ENCODE measurements around the gene LETM1. TPM values are rescaled to one million over a fixed set of nuclear protein-coding genes. Genes with fewer than 3 reads are reported as not detected.

The LETM1 gene
- total RNA-seq, 1 donor from 2014 or later = 45.0 TPM

GRCh38 chr4:1872870-1873269 is 16.9 kb upstream of the LETM1 start:
- DNase-seq (ENCODE audit: low spot score) = no peak

- no peak for DNase-seq (ENCODE audit: low spot score)
Measured at GRCh38 chr4:1871471-1872021, 15.6 kb upstream of the LETM1 start.

- DNase-seq (ENCODE audit: low spot score) = peak; percentile 91
Measured at GRCh38 chr4:1870578-1871443, 14.9 kb upstream of the LETM1 start, which contains the start of gene NSD2. Gene NSD2 (plus strand): TSS chr4:1871393. CDS start chr4:1900655, 29,262 bp downstream.

- DNase-seq (ENCODE audit: low spot score) = peak; percentile 84
Measured at GRCh38 chr4:1870328-1870577, 14.3 kb upstream of the LETM1 start.

- no peak for DNase-seq (ENCODE audit: low spot score)
Measured at GRCh38 chr4:1869530-1870327, 13.8 kb upstream of the LETM1 start.

GRCh38 chr4:1868912-1869311 is 13.0 kb upstream of the LETM1 start:
- no peak for DNase-seq (ENCODE audit: low spot score)

- DNase-seq (ENCODE audit: low spot score) = peak; percentile 56
Measured at GRCh38 chr4:1868293-1868692, 12.3 kb upstream of the LETM1 start.

- DNase-seq (ENCODE audit: low spot score) = no peak
Measured at GRCh38 chr4:1866189-1866661, 10.3 kb upstream of the LETM1 start.

- no peak for DNase-seq (ENCODE audit: low spot score)
Measured at GRCh38 chr4:1864076-1865008, 8.4 kb upstream of the LETM1 start.

- DNase-seq (ENCODE audit: low spot score) = no peak
Measured at GRCh38 chr4:1863297-1864033, 7.5 kb upstream of the LETM1 start.

GRCh38 chr4:1862961-1863296 is 7.0 kb upstream of the LETM1 start:
- no peak for DNase-seq (ENCODE audit: low spot score)

- DNase-seq (ENCODE audit: low spot score) = no peak
Measured at GRCh38 chr4:1862055-1862911, 6.3 kb upstream of the LETM1 start.

- no peak for DNase-seq (ENCODE audit: low spot score)
Measured at GRCh38 chr4:1859389-1859753, 3.4 kb upstream of the LETM1 start.

- DNase-seq (ENCODE audit: low spot score) = no peak
Measured at GRCh38 chr4:1857931-1858330, 2.0 kb upstream of the LETM1 start.

- no peak for DNase-seq (ENCODE audit: low spot score)
Measured at GRCh38 chr4:1856943-1857699, 1.2 kb upstream of the LETM1 start.

GRCh38 chr4:1855333-1856070 is 454 bp downstream of the LETM1 start:
- DNase-seq (ENCODE audit: low spot score) = no peak

GRCh38 chr4:1854752-1855151 is 1.2 kb downstream of the LETM1 start:
- no peak for DNase-seq (ENCODE audit: low spot score)

GRCh38 chr4:1852904-1853623 is 2.9 kb downstream of the LETM1 start:
- no peak for DNase-seq (ENCODE audit: low spot score)

Data from mucosa of gallbladder (tissue), 1 donor.